ENCODE data around the gene MYH11.
"Not testable (repeated sequence)": the region's sequence is repeated elsewhere in the genome, so short reads cannot be mapped to it uniquely, and the experiment has no call there.

The MYH11 gene

DNA sequence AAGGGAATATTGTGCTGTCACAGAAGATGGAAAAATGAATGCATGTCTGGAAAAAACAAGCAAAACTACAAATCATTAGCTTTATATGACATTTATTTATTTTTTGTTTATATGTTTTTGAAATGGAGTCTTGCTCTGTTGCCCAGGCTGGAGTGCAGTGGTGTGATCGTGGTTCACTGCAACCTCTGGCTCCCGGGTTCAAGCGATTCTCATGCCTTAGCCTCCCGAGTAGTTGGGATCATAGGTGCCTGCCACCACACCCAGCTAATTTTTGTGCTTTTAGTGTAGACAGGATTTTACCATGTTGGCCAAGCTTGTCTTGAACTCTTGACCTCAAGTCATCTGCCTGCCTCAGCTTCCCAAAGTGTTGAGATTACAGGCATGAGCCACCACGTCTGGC lies 198.3 kb downstream of the MYH11 start:
- DNase-seq: no peak

DNA sequence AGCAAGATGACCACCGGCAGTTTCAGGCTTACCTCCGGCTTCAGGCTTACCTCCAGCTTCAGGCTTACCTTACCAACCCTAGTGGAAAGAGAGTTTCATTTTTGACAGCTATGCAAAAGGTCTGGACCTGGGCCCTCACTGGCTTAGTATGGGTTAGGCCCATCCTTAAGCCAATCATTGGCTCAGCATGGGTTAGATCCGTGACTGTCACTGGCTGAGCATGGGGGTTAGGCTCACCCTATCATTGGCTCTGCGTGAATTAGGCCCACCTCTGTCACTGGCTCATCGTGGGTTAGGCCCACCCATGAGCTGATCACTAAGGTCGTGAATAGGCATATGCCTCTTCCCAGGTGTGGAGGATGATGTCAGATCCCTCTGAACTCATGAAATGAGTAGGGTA lies 198.7 kb downstream of the MYH11 start:
- DNase-seq: no peak

DNA sequence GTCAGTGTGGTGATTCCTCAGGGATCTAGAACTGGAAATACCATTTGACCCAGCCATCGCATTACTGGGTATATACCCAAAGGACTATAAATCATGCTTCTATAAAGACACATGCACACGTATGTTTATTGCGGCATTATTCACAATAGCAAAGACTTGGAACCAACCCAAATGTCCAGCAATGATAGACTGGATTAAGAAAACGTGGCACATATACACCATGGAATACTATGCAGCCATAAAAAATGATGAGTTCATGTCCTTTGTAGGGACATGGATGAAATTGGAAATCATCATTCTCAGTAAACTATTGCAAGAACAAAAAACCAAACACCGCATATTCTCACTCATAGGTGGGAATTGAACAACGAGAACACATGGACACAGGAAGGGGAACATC lies 201.3 kb downstream of the MYH11 start:
- DNase-seq: not testable (repeated sequence)

DNA sequence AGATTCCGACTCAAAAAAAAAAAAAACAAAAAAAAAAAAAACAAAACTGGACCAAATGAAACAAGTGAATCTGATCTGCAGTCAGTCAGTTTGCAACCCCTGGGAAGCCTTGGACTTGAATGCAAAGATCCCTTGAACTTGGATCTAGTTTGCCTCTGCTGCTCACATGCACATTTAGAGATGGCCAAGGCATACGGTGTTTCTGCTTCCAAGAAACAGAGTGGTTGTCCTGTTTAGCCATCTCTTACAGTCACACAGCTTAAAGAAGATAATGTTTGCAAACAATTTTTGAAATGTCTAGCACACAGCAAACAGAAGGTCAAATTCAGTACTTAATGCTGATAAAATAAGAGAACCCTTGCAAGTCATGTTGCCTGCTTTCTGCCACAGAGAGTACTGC lies 202.2 kb downstream of the MYH11 start:
- DNase-seq: no peak

DNA sequence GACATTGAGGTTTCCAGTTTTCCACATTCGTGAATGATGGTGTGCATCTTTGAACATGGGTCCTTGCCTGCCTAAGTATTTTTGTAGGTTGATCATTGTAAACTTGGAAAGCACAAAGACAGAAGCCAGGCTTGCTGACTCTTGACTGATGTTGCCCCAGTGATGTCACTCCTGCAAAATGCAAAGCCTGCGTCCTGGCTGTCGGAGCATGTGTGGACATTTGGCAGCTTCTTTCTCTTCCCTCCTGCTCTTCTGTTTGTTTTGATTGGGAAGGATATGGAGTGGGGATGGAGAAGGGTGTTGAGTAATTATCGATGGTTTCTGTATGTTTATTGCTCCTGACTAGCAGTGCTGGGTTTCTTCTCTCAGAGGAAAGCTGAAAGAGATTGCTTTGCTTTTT lies 203.6 kb downstream of the MYH11 start:
- DNase-seq: peak; percentile 46

Measured in amniotic stem cell (primary cell).